H9 (cell line): ENCODE results near the gene TAF10. TPM values are rescaled to one million over a fixed set of nuclear protein-coding genes. Genes with fewer than 3 reads are reported as not detected.

Experiments used
- DNase-seq: peaks from one replicate; pipeline ENCODE4 v3.0.0-alpha.2; 2017
- H2AFZ ChIP-seq: one replicate; pipeline ENCODE4 v1.6.1; 2013; ENCODE audit warnings: mild to moderate bottlenecking, low read length, control low read depth, moderate library complexity
- H2AK5ac ChIP-seq: 2 replicates; pipeline ENCODE4 v1.6.1; 2013; ENCODE audit warnings: low read length, control low read depth, mixed read lengths; ENCODE audit not compliant: insufficient read length
- H2BK120ac ChIP-seq: one replicate; pipeline ENCODE4 v1.6.1; 2013; ENCODE audit warnings: low read depth, mild to moderate bottlenecking, low read length, control low read depth, inconsistent platforms; ENCODE audit not compliant: poor library complexity, severe bottlenecking
- H2BK12ac ChIP-seq: 2 replicates; pipeline ENCODE4 v1.6.1; 2013; ENCODE audit warnings: low read length, control low read depth, mixed read lengths, low read depth; ENCODE audit not compliant: insufficient read length
- H2BK15ac ChIP-seq: 2 replicates; pipeline ENCODE4 v1.6.1; 2013; ENCODE audit warnings: low read depth, low read length, control low read depth
- H2BK20ac ChIP-seq: one replicate; pipeline ENCODE4 v1.6.1; 2013; ENCODE audit warnings: low read depth, mild to moderate bottlenecking, low read length, control low read depth, inconsistent platforms; ENCODE audit not compliant: poor library complexity, severe bottlenecking
- H2BK5ac ChIP-seq: 2 replicates; pipeline ENCODE4 v1.6.1; 2013; ENCODE audit warnings: low read length, control low read depth, mixed read lengths; ENCODE audit not compliant: insufficient read length
- H3K14ac ChIP-seq: 2 replicates; pipeline ENCODE4 v1.6.1; 2013; ENCODE audit warnings: low read length, control low read depth; ENCODE audit not compliant: insufficient read depth
- H3K18ac ChIP-seq: 2 replicates; pipeline ENCODE4 v1.6.1; 2013; ENCODE audit warnings: low read depth, mild to moderate bottlenecking, mixed read lengths, low read length, control low read depth; ENCODE audit not compliant: insufficient read length
- H3K23ac ChIP-seq: 2 replicates; pipeline ENCODE4 v1.6.1; 2013; ENCODE audit warnings: low read length, control low read depth, mixed read lengths, low read depth; ENCODE audit not compliant: insufficient read length
- H3K23me2 ChIP-seq: 2 replicates; pipeline ENCODE4 v1.6.1; 2013; ENCODE audit warnings: low read depth, mild to moderate bottlenecking, mixed read lengths, low read length, control low read depth; ENCODE audit not compliant: insufficient read length, poor library complexity, severe bottlenecking
- H3K27ac ChIP-seq: 2 replicates; pipeline ENCODE4 v1.5.1; 2013; ENCODE audit warnings: low read length, control low read depth, mixed read lengths, low read depth; ENCODE audit not compliant: insufficient read length
- H3K27me3 ChIP-seq: 2 replicates; pipeline ENCODE4 v1.6.1; 2013; ENCODE audit warnings: low read length, control low read depth, inconsistent platforms; ENCODE audit not compliant: insufficient read depth
- H3K4ac ChIP-seq: 2 replicates; pipeline ENCODE4 v1.6.1; 2013; ENCODE audit warnings: low read depth, mild to moderate bottlenecking, control low read depth, inconsistent platforms, low read length, moderate library complexity
- H3K4me1 ChIP-seq: 2 replicates; pipeline ENCODE4 v1.6.1; 2013; ENCODE audit warnings: low read length, control low read depth, inconsistent platforms; ENCODE audit not compliant: insufficient read depth
- H3K4me2 ChIP-seq: 2 replicates; pipeline ENCODE4 v1.6.1; 2013; ENCODE audit warnings: low read length, control low read depth, mixed read lengths; ENCODE audit not compliant: insufficient read length, insufficient read depth
- H3K56ac ChIP-seq: 2 replicates; pipeline ENCODE4 v1.6.1; 2013; ENCODE audit warnings: low read depth, mild to moderate bottlenecking, mixed read lengths, low read length, control low read depth; ENCODE audit not compliant: insufficient read length
- H3K79me1 ChIP-seq: 2 replicates; pipeline ENCODE4 v1.6.1; 2013; ENCODE audit warnings: low read depth, mild to moderate bottlenecking, moderate library complexity, low read length, control low read depth, inconsistent platforms; ENCODE audit not compliant: insufficient read depth, poor library complexity, severe bottlenecking
- H3K79me2 ChIP-seq: 2 replicates; pipeline ENCODE4 v1.6.1; 2013; ENCODE audit warnings: low read length, control low read depth, inconsistent platforms; ENCODE audit not compliant: insufficient read depth
- H3K9ac ChIP-seq: 2 replicates; pipeline ENCODE4 v1.6.1; 2013; ENCODE audit warnings: low read length, control low read depth, mixed read lengths; ENCODE audit not compliant: insufficient read length; ENCODE audit errors: extremely low read depth
- H3K9me3 ChIP-seq: one replicate; pipeline ENCODE4 v1.6.1; 2013; ENCODE audit warnings: low read depth, low read length, inconsistent platforms; ENCODE audit not compliant: control insufficient read depth
- H3T11ph ChIP-seq: one replicate; pipeline ENCODE4 v1.6.1; 2013; ENCODE audit warnings: mild to moderate bottlenecking, low read length, control low read depth, inconsistent platforms
- H4K20me1 ChIP-seq: one replicate; pipeline ENCODE4 v1.6.1; 2013; ENCODE audit not compliant: control insufficient read depth, insufficient read length, insufficient read depth
- H4K5ac ChIP-seq: 2 replicates; pipeline ENCODE4 v1.6.1; 2013; ENCODE audit warnings: low read depth, mild to moderate bottlenecking, mixed read lengths, low read length, control low read depth; ENCODE audit not compliant: insufficient read length
- H4K8ac ChIP-seq: replicated peaks from 2 replicates; pipeline ENCODE4 v1.6.1; 2013; ENCODE audit warnings: low read length, control low read depth, mixed read lengths, low read depth; ENCODE audit not compliant: insufficient read length
- H4K91ac ChIP-seq: 2 replicates; pipeline ENCODE4 v1.6.1; 2013; ENCODE audit warnings: low read depth, mild to moderate bottlenecking, moderate library complexity, mixed read lengths, low read length, control low read depth; ENCODE audit not compliant: insufficient read length
- H3K27ac Mint-ChIP-seq, 3 experiments: 2 replicates in 2 of 3; 3 replicates in 1 of 3; pipeline ENCODE4 v1.8.0; 2020 to 2021; ENCODE audit warnings: mixed read lengths in 3 of 3, mild to moderate bottlenecking in 1 of 3, moderate library complexity in 1 of 3
- H3K27me3 Mint-ChIP-seq: 2 replicates; pipeline ENCODE4 v1.8.0; 2021; ENCODE audit warnings: low read depth, mild to moderate bottlenecking, moderate library complexity, mixed read lengths
- H3K36me3 Mint-ChIP-seq, 3 experiments: 2 replicates in 2 of 3; 3 replicates in 1 of 3; pipeline ENCODE4 v1.8.0; 2020 to 2021; ENCODE audit warnings: low read depth in 3 of 3, mixed read lengths in 3 of 3; ENCODE audit not compliant: insufficient read depth in 1 of 3
- H3K4me1 Mint-ChIP-seq, 2 experiments: 2 replicates each; pipeline ENCODE4 v1.8.0; 2020; ENCODE audit warnings: mixed read lengths in 2 of 2
- H3K4me3 Mint-ChIP-seq, 2 experiments: 2 replicates in 1 of 2; 3 replicates in 1 of 2; pipeline ENCODE4 v1.8.0; 2020 to 2021; ENCODE audit warnings: mild to moderate bottlenecking in 2 of 2, mixed read lengths in 2 of 2, moderate library complexity in 1 of 2
- H3K9me3 Mint-ChIP-seq, 2 experiments: 2 replicates in 1 of 2; 3 replicates in 1 of 2; pipeline ENCODE4 v1.8.0; 2020; ENCODE audit warnings: mild to moderate bottlenecking in 2 of 2, mixed read lengths in 2 of 2, moderate library complexity in 1 of 2
- CTCF ChIP-seq: fragments of 200-600 bp; sonication (generic); conservative IDR thresholded peaks from 3 replicates; pipeline ENCODE4 v1.8.0; 2021; ENCODE audit warnings: antibody characterized with exemption, mild to moderate bottlenecking
- WGBS: extraction: QIAGEN DNeasy Blood & Tissue Kit; methylation state at CpG from one replicate; pipeline ENCODE4 v1.1.7; 2013; ENCODE audit warnings: missing lambda C conversion rate, low lambda C conversion rate, mixed read lengths; ENCODE audit not compliant: insufficient read length; ENCODE audit errors: extremely low coverage; 5-methylcytosine and 5-hydroxymethylcytosine counted together
- total RNA-seq: library from RNA; stranded (reverse); gene quantifications from 2 replicates; pipeline ENCODE4 v1.2.1, GENCODE V29; 2021

Gene TAF10
- total RNA-seq, 1 experiment from 2014 or later, result 198 TPM

DNA sequence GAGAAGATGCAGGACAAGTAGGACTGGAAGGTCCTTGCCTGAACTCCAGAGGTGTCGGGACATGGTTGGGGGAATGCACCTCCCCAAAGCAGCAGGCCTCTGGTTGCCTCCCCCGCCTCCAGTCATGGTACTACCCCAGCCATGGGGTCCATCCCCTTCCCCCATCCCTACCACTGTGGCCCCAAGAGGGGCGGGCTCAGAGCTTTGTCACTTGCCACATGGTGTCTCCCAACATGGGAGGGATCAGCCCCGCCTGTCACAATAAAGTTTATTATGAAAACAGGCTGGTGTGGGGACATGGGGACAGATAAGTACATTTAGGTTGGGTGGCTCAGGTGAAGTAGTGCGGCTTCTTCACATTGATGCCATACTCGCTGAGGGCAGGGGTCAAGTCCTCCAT, 1.4 kb downstream of the TAF10 start:
- Histone ChIP-seq H3K4me1 (no peaks in the 10 kb centered on the region; the same call in 1 of the 2 replicates), H3K27ac (no peak overlapping the region), H3K79me1 (no peaks in the 10 kb centered on the region), H2BK12ac (no peak overlapping the region), H4K8ac (no peak overlapping the region), H4K20me1 (no peaks in the 10 kb centered on the region), H3K4ac (no peak overlapping the region), H3K14ac (no peak overlapping the region), H3K4me2 (peak overlapping the region; percentile 75), H2BK20ac (no peak overlapping the region), H3K23me2 (peaks cover 12% of the 10 kb centered on the region), H3K23ac (no peak overlapping the region), H3K56ac (no peak overlapping the region), H3K9me3 (no peaks in the 10 kb centered on the region), H2BK120ac (no peak overlapping the region), H2BK5ac (no peak overlapping the region), H3K27me3 (no peaks in the 10 kb centered on the region), H3K9ac (no peak overlapping the region), H3K79me2 (no peaks in the 10 kb centered on the region), H4K5ac (no peak overlapping the region), H3T11ph (no peak overlapping the region), H2BK15ac (no peak overlapping the region), H3K18ac (no peak overlapping the region), H2AK5ac (no peak overlapping the region), H4K91ac (no peak overlapping the region), H2AFZ (no peak overlapping the region)
- DNase-seq, result peak; percentile 26
- Mint-ChIP-seq H3K27me3 (no peaks in the 10 kb centered on the region; the same call in 1 of the 2 replicates), H3K36me3 (peaks cover 32 to 55% (median 54%) of the 10 kb centered on the region in 3 experiments; a peak in 6 of 7 replicates), H3K4me1 (peaks cover 24% of the 10 kb centered on the region in 2 experiments), H3K4me3 (peak overlapping the region; percentile 83 to 88), H3K9me3 (no peaks in the 10 kb centered on the region), H3K27ac (no peak overlapping the region; a peak in 1 of 7 replicates)
- WGBS, result no CpG with 5 or more reads among the region's 6 CpGs
- TF ChIP-seq CTCF, result no peak
